ENCODE results near the gene RPP40.

DNA sequence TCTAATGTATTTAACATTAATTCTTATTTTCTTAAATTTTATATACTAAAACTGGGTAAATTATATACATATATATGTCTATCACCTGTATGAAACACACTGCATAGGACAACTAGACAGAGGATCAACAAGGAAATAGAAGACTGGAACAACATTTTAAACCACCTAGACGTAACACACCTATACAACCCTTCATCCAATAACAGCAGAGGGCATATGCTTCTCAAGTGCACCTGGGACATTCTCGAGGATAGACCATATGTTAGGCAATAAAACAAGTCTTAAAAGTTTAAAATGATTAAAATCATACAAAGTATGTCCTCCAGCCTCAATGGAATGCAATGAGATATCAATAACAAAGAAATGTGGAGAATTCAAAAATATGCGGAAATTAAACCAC is 45.2 kb downstream of the RPP40 start:
- TF ChIP-seq POLR2AphosphoS5 (IDR thresholded peaks at IDR 0.05; ENCODE audit: low read depth, low read length) = no peak
- no peak for TF ChIP-seq SIN3A (IDR thresholded peaks at IDR 0.05; ENCODE audit: borderline replicate concordance, insufficient read depth, low read length)
- TF ChIP-seq TAF1 (IDR thresholded peaks at IDR 0.05; ENCODE audit: borderline replicate concordance, insufficient read depth, low read length) = no peak
- TF ChIP-seq, protein P1, sequence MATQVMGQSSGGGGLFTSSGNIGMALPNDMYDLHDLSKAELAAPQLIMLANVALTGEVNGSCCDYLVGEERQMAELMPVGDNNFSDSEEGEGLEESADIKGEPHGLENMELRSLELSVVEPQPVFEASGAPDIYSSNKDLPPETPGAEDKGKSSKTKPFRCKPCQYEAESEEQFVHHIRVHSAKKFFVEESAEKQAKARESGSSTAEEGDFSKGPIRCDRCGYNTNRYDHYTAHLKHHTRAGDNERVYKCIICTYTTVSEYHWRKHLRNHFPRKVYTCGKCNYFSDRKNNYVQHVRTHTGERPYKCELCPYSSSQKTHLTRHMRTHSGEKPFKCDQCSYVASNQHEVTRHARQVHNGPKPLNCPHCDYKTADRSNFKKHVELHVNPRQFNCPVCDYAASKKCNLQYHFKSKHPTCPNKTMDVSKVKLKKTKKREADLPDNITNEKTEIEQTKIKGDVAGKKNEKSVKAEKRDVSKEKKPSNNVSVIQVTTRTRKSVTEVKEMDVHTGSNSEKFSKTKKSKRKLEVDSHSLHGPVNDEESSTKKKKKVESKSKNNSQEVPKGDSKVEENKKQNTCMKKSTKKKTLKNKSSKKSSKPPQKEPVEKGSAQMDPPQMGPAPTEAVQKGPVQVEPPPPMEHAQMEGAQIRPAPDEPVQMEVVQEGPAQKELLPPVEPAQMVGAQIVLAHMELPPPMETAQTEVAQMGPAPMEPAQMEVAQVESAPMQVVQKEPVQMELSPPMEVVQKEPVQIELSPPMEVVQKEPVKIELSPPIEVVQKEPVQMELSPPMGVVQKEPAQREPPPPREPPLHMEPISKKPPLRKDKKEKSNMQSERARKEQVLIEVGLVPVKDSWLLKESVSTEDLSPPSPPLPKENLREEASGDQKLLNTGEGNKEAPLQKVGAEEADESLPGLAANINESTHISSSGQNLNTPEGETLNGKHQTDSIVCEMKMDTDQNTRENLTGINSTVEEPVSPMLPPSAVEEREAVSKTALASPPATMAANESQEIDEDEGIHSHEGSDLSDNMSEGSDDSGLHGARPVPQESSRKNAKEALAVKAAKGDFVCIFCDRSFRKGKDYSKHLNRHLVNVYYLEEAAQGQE (IDR thresholded peaks at IDR 0.05; ENCODE audit: insufficient read depth in 1 of 2, low read depth in 2 of 2, low read length in 2 of 2) = no peak
- TF ChIP-seq FOXP2 (optimal IDR thresholded peaks at IDR 0.05; ENCODE audit: borderline replicate concordance, extremely low read depth, extremely low read length, insufficient read depth) = no peak

Data from PFSK-1 (cell line).